Progenitor cell of endocrine pancreas (in vitro differentiated cells): ENCODE measurements around the gene SH3BP5. TPM values are rescaled to one million over a fixed set of nuclear protein-coding genes. Genes with fewer than 3 reads are reported as not detected.

Experiments
- DNase-seq: peaks from one replicate; pipeline ENCODE4 v3.0.0; 2021; ENCODE audit warnings: low spot score; ENCODE audit not compliant: unreplicated experiment
- H3K27ac Mint-ChIP-seq: 2 replicates; pipeline ENCODE4 v1.8.0; 2021; ENCODE audit warnings: mild to moderate bottlenecking, moderate library complexity, mixed read lengths
- H3K27me3 Mint-ChIP-seq: 2 replicates; pipeline ENCODE4 v1.8.0; 2021; ENCODE audit warnings: mixed read lengths
- H3K36me3 Mint-ChIP-seq: 2 replicates; pipeline ENCODE4 v1.8.0; 2022; ENCODE audit warnings: mixed read lengths; ENCODE audit not compliant: insufficient read depth
- H3K4me1 Mint-ChIP-seq: 2 replicates; pipeline ENCODE4 v1.8.0; 2021; ENCODE audit warnings: low read depth, mixed read lengths
- H3K4me3 Mint-ChIP-seq: 2 replicates; pipeline ENCODE4 v1.8.0; 2021; ENCODE audit warnings: low read depth, mild to moderate bottlenecking, moderate library complexity, mixed read lengths
- H3K9me3 Mint-ChIP-seq: 2 replicates; pipeline ENCODE4 v1.8.0; 2021; ENCODE audit warnings: low read depth, mixed read lengths
- CTCF ChIP-seq: fragments of 200-600 bp; sonication (generic); IDR thresholded peaks from one replicate; pipeline ENCODE4 v1.5.0; 2021; ENCODE audit warnings: antibody characterized with exemption, mild to moderate bottlenecking; ENCODE audit not compliant: unreplicated experiment
- total RNA-seq: library from RNA; stranded (reverse); gene quantifications from 2 replicates; pipeline ENCODE4 v1.2.1, GENCODE V29; 2021

The SH3BP5 gene
- total RNA-seq, 1 donor from 2014 or later: 11.6 TPM

- H3K4me1 Mint-ChIP-seq: peaks cover 11% of the 10 kb centered on the region
- H3K4me3 Mint-ChIP-seq: no peak overlapping the region
- no peak overlapping the region for H3K27ac Mint-ChIP-seq
- H3K27me3 Mint-ChIP-seq: no peaks in the 10 kb centered on the region
- H3K36me3 Mint-ChIP-seq: peaks cover 4% of the 10 kb centered on the region
- DNase-seq: no peak
- H3K9me3 Mint-ChIP-seq: no peaks in the 10 kb centered on the region
- no peak for TF ChIP-seq CTCF
These were observed 33.4 kb downstream of the SH3BP5 start for GRCh38 chr3:15299036-15299435.

- Mint-ChIP-seq H3K9me3 (no peaks in the 10 kb centered on the region), H3K27me3 (no peaks in the 10 kb centered on the region), H3K27ac (no peak overlapping the region), H3K4me1 (peaks cover 11% of the 10 kb centered on the region), H3K36me3 (peaks cover 4% of the 10 kb centered on the region), H3K4me3 (no peak overlapping the region)
- no peak for TF ChIP-seq CTCF
- DNase-seq: no peak
These were observed 33.9 kb downstream of the SH3BP5 start for GRCh38 chr3:15298504-15298903.

GRCh38 chr3:15297608-15298350, 34.6 kb downstream of the SH3BP5 start:
- peaks cover 11% of the 10 kb centered on the region for H3K4me1 Mint-ChIP-seq
- no peak for TF ChIP-seq CTCF
- H3K27ac Mint-ChIP-seq: no peak overlapping the region
- DNase-seq: no peak
- no peaks in the 10 kb centered on the region for H3K9me3 Mint-ChIP-seq
- H3K4me3 Mint-ChIP-seq: no peak overlapping the region
- H3K36me3 Mint-ChIP-seq: peaks cover 3% of the 10 kb centered on the region
- H3K27me3 Mint-ChIP-seq: no peaks in the 10 kb centered on the region

- TF ChIP-seq CTCF: no peak
- Mint-ChIP-seq H3K27me3 (no peaks in the 10 kb centered on the region), H3K4me3 (no peak overlapping the region), H3K27ac (no peak overlapping the region), H3K9me3 (no peaks in the 10 kb centered on the region), H3K4me1 (peaks cover 19% of the 10 kb centered on the region), H3K36me3 (peaks cover 1% of the 10 kb centered on the region)
- DNase-seq: no peak
These were observed 36.9 kb downstream of the SH3BP5 start for GRCh38 chr3:15295506-15295905.

GRCh38 chr3:15294929-15295328, 37.5 kb downstream of the SH3BP5 start:
- TF ChIP-seq CTCF: no peak
- Mint-ChIP-seq H3K4me3 (no peak overlapping the region), H3K27ac (no peak overlapping the region), H3K4me1 (peaks cover 19% of the 10 kb centered on the region), H3K9me3 (no peaks in the 10 kb centered on the region), H3K27me3 (no peaks in the 10 kb centered on the region), H3K36me3 (peaks cover 1% of the 10 kb centered on the region)
- DNase-seq: no peak
